H1 (cell line): ENCODE data around the gene ATP2C1. TPM values are rescaled to one million over a fixed set of nuclear protein-coding genes. Genes with fewer than 3 reads are reported as not detected.

ENCODE experiments used
- CTCF ChIA-PET: fragments of 300-600 bp; sonication (Branson Sonifier 250); formaldehyde crosslinking; loops from one replicate; lab custom pipeline; 2021; ENCODE audit not compliant: partially characterized antibody; lab: Charles Lee
- POLR2A ChIA-PET: fragments of 300-600 bp; sonication (Branson Sonifier 250); formaldehyde crosslinking; loops from one replicate; lab custom pipeline; 2021; ENCODE audit warnings: inconsistent platforms; ENCODE audit not compliant: partially characterized antibody; lab: Charles Lee
- DNase-seq, 2 experiments: peaks; one replicate each; pipeline versions ENCODE4 v3.0.0 to v3.0.0-alpha.2; 2010 to 2022; ENCODE audit warnings: low spot score in 2 of 2, low read depth in 1 of 2, mixed read lengths in 1 of 2
- FAIRE-seq: peaks from 2 replicates; lab custom pipeline; 2011; peaks lifted over from hg19 to GRCh38; lab: Jason Lieb, UNC
- H2AFZ ChIP-seq: 2 replicates; pipeline ENCODE4 v1.8.1; 2012; ENCODE audit warnings: low read length, inconsistent platforms
- H2AK5ac ChIP-seq: 2 replicates; pipeline ENCODE4 v1.6.1; 2013; ENCODE audit warnings: low read depth, low read length
- H2BK120ac ChIP-seq: replicated peaks from 2 replicates; pipeline ENCODE3; 2013; ENCODE audit warnings: low read depth, low read length, inconsistent platforms
- H2BK12ac ChIP-seq: 2 replicates; pipeline ENCODE4 v1.6.1; 2013; ENCODE audit warnings: low read depth, low read length
- H2BK15ac ChIP-seq: 2 replicates; pipeline ENCODE4 v1.6.1; 2013; ENCODE audit warnings: low read length
- H2BK20ac ChIP-seq: 2 replicates; pipeline ENCODE4 v1.6.1; 2013; ENCODE audit warnings: low read length
- H2BK5ac ChIP-seq: 2 replicates; pipeline ENCODE4 v1.6.1; 2013; ENCODE audit warnings: low read depth, low read length
- H3K14ac ChIP-seq: 2 replicates; pipeline ENCODE4 v1.6.1; 2013; ENCODE audit warnings: inconsistent platforms; ENCODE audit not compliant: insufficient read length
- H3K18ac ChIP-seq: 2 replicates; pipeline ENCODE4 v1.6.1; 2013; ENCODE audit warnings: low read length; ENCODE audit errors: extremely low read depth
- H3K23ac ChIP-seq: 2 replicates; pipeline ENCODE4 v1.6.1; 2013; ENCODE audit warnings: inconsistent platforms; ENCODE audit not compliant: insufficient read length
- H3K23me2 ChIP-seq: 2 replicates; pipeline ENCODE4 v1.6.1; 2013; ENCODE audit warnings: low read depth, low read length
- H3K27ac ChIP-seq: 2 replicates; pipeline ENCODE4 v1.6.1; 2011; ENCODE audit warnings: low read depth, low read length, inconsistent platforms
- H3K27me3 ChIP-seq, 4 experiments: replicated peaks in 1 of 4; 1 replicate in 1 of 4; 2 replicates in 3 of 4; pipeline versions ENCODE4 v1.6.1 to v1.8.1; 2011 to 2013; ENCODE audit warnings: low read length in 3 of 4, mild to moderate bottlenecking in 3 of 4, inconsistent platforms in 2 of 4, mixed read lengths in 2 of 4, moderate library complexity in 1 of 4; ENCODE audit not compliant: control insufficient read depth in 3 of 4, insufficient read depth in 3 of 4; ENCODE audit errors: extremely low read depth in 1 of 4
- H3K36me3 ChIP-seq, 4 experiments: 2 replicates each; pipeline versions ENCODE4 v1.6.1 to v1.8.1; 2011 to 2013; ENCODE audit warnings: mild to moderate bottlenecking in 4 of 4, low read length in 3 of 4, moderate library complexity in 2 of 4, control low read depth in 1 of 4, inconsistent platforms in 1 of 4; ENCODE audit not compliant: insufficient read depth in 4 of 4, control insufficient read depth in 2 of 4
- H3K4ac ChIP-seq: replicated peaks from 2 replicates; pipeline ENCODE3; 2013; ENCODE audit warnings: low read length, low read depth, mixed read lengths, inconsistent platforms; ENCODE audit not compliant: insufficient read length
- H3K4me1 ChIP-seq, 4 experiments: replicated peaks in 1 of 4; 1 replicate in 1 of 4; 2 replicates in 3 of 4; pipeline versions ENCODE4 v1.6.1 to v1.8.1; 2011 to 2013; ENCODE audit warnings: low read length in 3 of 4, inconsistent platforms in 2 of 4, mixed read lengths in 1 of 4; ENCODE audit not compliant: insufficient read depth in 4 of 4, control insufficient read depth in 3 of 4
- H3K4me2 ChIP-seq, 2 experiments: 2 replicates each; pipeline versions ENCODE4 v1.6.1 to v1.8.1; 2011 to 2013; ENCODE audit warnings: low read depth in 2 of 2, low read length in 2 of 2, control low read depth in 1 of 2, inconsistent platforms in 1 of 2, mild to moderate bottlenecking in 1 of 2; ENCODE audit not compliant: insufficient read depth in 1 of 2
- H3K4me3 ChIP-seq, 4 experiments: fragments of 200-600, 300-600 bp in 1 of 4; sonication (generic), shearing (Covaris generic), sonication (Bioruptor Twin) in 1 of 4; 2 replicates each; pipeline versions ENCODE4 v1.5.1 to v1.8.1; 2011 to 2016; ENCODE audit warnings: low read length in 4 of 4, low read depth in 3 of 4, control low read depth in 2 of 4, inconsistent platforms in 2 of 4, mild to moderate bottlenecking in 2 of 4, mixed read lengths in 1 of 4, moderate library complexity in 1 of 4; ENCODE audit not compliant: insufficient read depth in 2 of 4; ENCODE audit errors: extremely low read depth in 1 of 4
- H3K56ac ChIP-seq: replicated peaks from 2 replicates; pipeline ENCODE3; 2013; ENCODE audit warnings: low read depth, mild to moderate bottlenecking, mixed read lengths, low read length, inconsistent platforms; ENCODE audit not compliant: insufficient read length
- H3K79me1 ChIP-seq: 2 replicates; pipeline ENCODE4 v1.6.1; 2013; ENCODE audit warnings: low read depth, low read length, control low read depth
- H3K79me2 ChIP-seq, 2 experiments: 2 replicates each; pipeline versions ENCODE4 v1.6.1 to v1.8.1; 2012 to 2013; ENCODE audit warnings: low read length in 2 of 2, mild to moderate bottlenecking in 2 of 2, inconsistent platforms in 1 of 2; ENCODE audit not compliant: insufficient read depth in 2 of 2, control insufficient read depth in 1 of 2
- H3K9ac ChIP-seq, 4 experiments: replicated peaks in 1 of 4; 1 replicate in 1 of 4; 2 replicates in 3 of 4; pipeline versions ENCODE4 v1.6.1 to v1.8.1; 2011 to 2013; ENCODE audit warnings: low read depth in 3 of 4, low read length in 3 of 4, control low read depth in 2 of 4, mild to moderate bottlenecking in 2 of 4, moderate library complexity in 2 of 4, inconsistent platforms in 1 of 4; ENCODE audit errors: extremely low read depth in 1 of 4
- H3K9me3 ChIP-seq, 2 experiments: 2 replicates each; pipeline versions ENCODE4 v1.6.1 to v1.8.1; 2012 to 2013; ENCODE audit warnings: mild to moderate bottlenecking in 2 of 2, moderate library complexity in 2 of 2, control low read depth in 1 of 2, inconsistent platforms in 1 of 2, low read depth in 1 of 2, low read length in 1 of 2, mixed read lengths in 1 of 2; ENCODE audit not compliant: insufficient read depth in 2 of 2
- H4K20me1 ChIP-seq, 2 experiments: replicated peaks in 1 of 2; 2 replicates each; pipeline versions ENCODE3 to v1.8.1; 2011 to 2013; ENCODE audit warnings: inconsistent platforms in 2 of 2, low read length in 2 of 2, mild to moderate bottlenecking in 1 of 2; ENCODE audit not compliant: insufficient read depth in 2 of 2, control insufficient read depth in 1 of 2
- H4K5ac ChIP-seq: 2 replicates; pipeline ENCODE4 v1.6.1; 2013; ENCODE audit warnings: low read length, low read depth, mixed read lengths, inconsistent platforms; ENCODE audit not compliant: insufficient read length
- H4K8ac ChIP-seq: 2 replicates; pipeline ENCODE4 v1.8.0; 2013; ENCODE audit warnings: mild to moderate bottlenecking, moderate library complexity, low read length, inconsistent platforms; ENCODE audit not compliant: insufficient read depth; ENCODE audit errors: extremely low read depth
- H4K91ac ChIP-seq: replicated peaks from 2 replicates; pipeline ENCODE3; 2013; ENCODE audit warnings: low read length, mixed read lengths, inconsistent platforms; ENCODE audit not compliant: insufficient read length
- BCL11A ChIP-seq, 2 experiments: IDR thresholded peaks; one replicate each; pipeline ENCODE4 v1.6.1; 2011; ENCODE audit warnings: low read depth in 2 of 2, low read length in 2 of 2, mild to moderate bottlenecking in 2 of 2
- CTBP2 ChIP-seq: IDR thresholded peaks from 2 replicates; pipeline ENCODE4 v1.7.0; 2011; ENCODE audit warnings: borderline replicate concordance, mild to moderate bottlenecking, moderate library complexity, mixed read lengths, low read length; ENCODE audit not compliant: insufficient read depth, insufficient read length
- GABPA ChIP-seq: IDR thresholded peaks from 2 replicates; pipeline ENCODE4 v1.6.1; 2011; ENCODE audit warnings: mild to moderate bottlenecking, low read length, moderate library complexity, borderline replicate concordance; ENCODE audit not compliant: insufficient read depth
- GTF2F1 ChIP-seq: IDR thresholded peaks from 2 replicates; pipeline ENCODE4 v1.6.1; 2012; ENCODE audit warnings: low read depth, low read length, improper control_type of control experiment, borderline replicate concordance
- JUN ChIP-seq: IDR thresholded peaks from 2 replicates; pipeline ENCODE4 v1.6.1; 2011; ENCODE audit warnings: low read depth, mild to moderate bottlenecking, improper control_type of control experiment, low read length
- KDM1A ChIP-seq: fragments of 200-600, 300-600 bp; sonication (generic); IDR thresholded peaks from 2 replicates; pipeline ENCODE4 v1.7.1; 2016; ENCODE audit warnings: mild to moderate bottlenecking, low read length, borderline replicate concordance
- KDM5A ChIP-seq: fragments of 200-600 bp; IDR thresholded peaks from 2 replicates; pipeline ENCODE4 v1.7.1; 2012; ENCODE audit warnings: mild to moderate bottlenecking, low read length, inconsistent platforms, mixed read lengths
- MAFK ChIP-seq: IDR thresholded peaks from 2 replicates; pipeline ENCODE4 v1.6.1; 2012; ENCODE audit warnings: low read depth, mild to moderate bottlenecking, improper control_type of control experiment, low read length
- POLR2AphosphoS5 ChIP-seq: IDR thresholded peaks from 2 replicates; pipeline ENCODE4 v1.6.1; 2011; ENCODE audit warnings: low read depth, low read length
- SIRT6 ChIP-seq: IDR thresholded peaks from one replicate; pipeline ENCODE4 v1.7.1; 2012; ENCODE audit warnings: low read length, inconsistent platforms
- SP4 ChIP-seq: IDR thresholded peaks from 2 replicates; pipeline ENCODE4 v1.6.1; 2012; ENCODE audit warnings: low read length, inconsistent platforms
- SUZ12 ChIP-seq: fragments of 200-600 bp; sonication (generic); IDR thresholded peaks from 2 replicates; pipeline ENCODE4 v1.6.1; 2012; ENCODE audit warnings: mild to moderate bottlenecking, inconsistent platforms, low read length, moderate library complexity, mixed read lengths
- USF2 ChIP-seq: IDR thresholded peaks from 2 replicates; pipeline ENCODE4 v1.6.1; 2011; ENCODE audit warnings: low read length, improper control_type of control experiment
- ZNF274 ChIP-seq: IDR thresholded peaks from 2 replicates; pipeline ENCODE4 v1.7.0; 2012; ENCODE audit warnings: low read length, borderline replicate concordance; ENCODE audit errors: extremely low read depth
- WGBS, 2 experiments: shearing (Covaris generic) in 1 of 2; methylation state at CpG; one replicate each; pipeline versions ENCODE4 v1.1.6 to v1.1.7; 2013 to 2015; ENCODE audit warnings: low lambda C conversion rate in 2 of 2, mixed read lengths in 2 of 2, inconsistent platforms in 1 of 2, low coverage in 1 of 2, missing lambda C conversion rate in 1 of 2; ENCODE audit not compliant: insufficient replicate concordance in 2 of 2, insufficient coverage in 1 of 2, insufficient read length in 1 of 2; ENCODE audit errors: extremely low coverage in 1 of 2, missing lambda C conversion rate in 1 of 2; 5-methylcytosine and 5-hydroxymethylcytosine counted together
- polyA plus RNA-seq, 7 experiments: library from polyadenylated mRNA; depleted of rRNA in 3 of 7; stranded (reverse) in 5 of 7; unstranded in 2 of 7; fragments of >200 nt in 5 of 7; fragments of 200-250 nt in 2 of 7; gene quantifications; 1 replicate in 5 of 7; 2 replicates in 1 of 7; 4 replicates in 1 of 7; pipeline versions ENCODE4 v1.2.1 to v1.2.3, GENCODE V29; 2011 to 2013; ENCODE audit warnings: missing spikeins in 2 of 7, mixed read lengths in 2 of 7
- total RNA-seq: library from RNA; stranded (reverse); fragmentation: NEBNext Ultra II Directional; extraction: Animal tissue kit (Norgen Biotek cat#: 25700); gene quantifications from 2 replicates; pipeline ENCODE4 v1.2.1, GENCODE V29; 2021

Gene ATP2C1
- total and polyA plus RNA-seq, 2 of the 8 experiments (the other 6 are each of a cell fraction or from before 2014, with no cell fraction given), result 50.7 to 68.5 TPM

DNA sequence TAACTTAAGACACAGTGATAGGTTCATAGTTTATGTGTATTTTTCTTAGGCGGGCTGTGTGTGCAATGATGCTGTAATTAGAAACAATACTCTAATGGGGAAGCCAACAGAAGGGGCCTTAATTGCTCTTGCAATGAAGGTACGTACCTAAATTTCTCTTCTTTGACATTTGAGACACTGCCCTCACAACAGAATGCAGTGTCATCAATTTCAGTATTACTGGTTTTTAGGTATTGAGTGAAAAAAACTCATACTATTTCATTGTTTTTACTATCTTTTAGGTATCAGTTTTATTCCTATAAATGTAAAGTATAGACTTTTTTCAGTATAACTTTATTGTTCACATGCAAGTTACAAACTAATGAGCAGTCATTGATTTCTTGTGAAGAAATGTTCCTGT is 73.4 kb downstream of the ATP2C1 start:
- Histone ChIP-seq H2AK5ac (no peak overlapping the region), H3K23me2 (no peaks in the 10 kb centered on the region; the same call in 1 of the 2 replicates), H3K56ac (no peak overlapping the region), H2BK120ac (no peak overlapping the region), H2BK12ac (no peak overlapping the region), H3K4me1 (peaks cover 0 to 2% (median 0%) of the 10 kb centered on the region in 4 experiments; a peak in 1 of 7 replicates), H3K9me3 (no peaks in the 10 kb centered on the region), H4K20me1 (peaks cover 0 to 2% of the 10 kb centered on the region in 2 experiments), H2BK15ac (no peak overlapping the region), H3K79me2 (no peaks in the 10 kb centered on the region), H3K79me1 (0 out of 2 replicates have a peak, but pooled peaks cover 2% of the 10 kb centered on the region), H2AFZ (no peak overlapping the region), H4K5ac (no peak overlapping the region), H4K8ac (no peak overlapping the region), H3K27me3 (peaks cover 0 to 1% (median 0%) of the 10 kb centered on the region in 4 experiments; a peak in 1 of 7 replicates), H3K14ac (no peak overlapping the region), H3K18ac (no peak overlapping the region), H3K4ac (no peak overlapping the region), H3K9ac (no peak overlapping the region), H3K23ac (no peak overlapping the region), H4K91ac (no peak overlapping the region), H3K4me3 (no peak overlapping the region), H2BK5ac (no peak overlapping the region), H3K27ac (no peak overlapping the region), H3K4me2 (no peak overlapping the region), H3K36me3 (peaks cover 0 to 24% (median 2%) of the 10 kb centered on the region in 4 experiments; a peak in 5 of 8 replicates), H2BK20ac (no peak overlapping the region)
- ChIA-PET CTCF (no interaction called here), POLR2A (no interaction called here)
- FAIRE-seq, result no peak
- no peak for DNase-seq
- 98% methylated on average over 2 of the region's 2 CpGs; no CpG with 5 or more reads in 1 of the 2 experiments for WGBS, 2 experiments
- TF ChIP-seq JUN (no peak), KDM1A (no peak), SIRT6 (no peak), USF2 (no peak), GABPA (no peak), MAFK (no peak), BCL11A (IDR thresholded peaks at IDR 0.05; ENCODE audit: low read depth in 2 of 2, low read length in 2 of 2) (no peak), CTBP2 (no peak), KDM5A (no peak), SUZ12 (no peak), GTF2F1 (no peak), ZNF274 (no peak), SP4 (no peak), POLR2AphosphoS5 (no peak)
